Measurements from ENCODE around the gene FBXO34. TPM values are rescaled to one million over a fixed set of nuclear protein-coding genes. Genes with fewer than 3 reads are reported as not detected.

The FBXO34 gene
- total RNA-seq, 1 experiment from 2014 or later: 13.9 TPM

- no peaks in the 10 kb centered on the region for H3K9me3 Mint-ChIP-seq
- ATAC-seq (no peak), DNase-seq (ENCODE audit: low spot score) (no peak)
- no peak overlapping the region; the same call in 1 of the 2 replicates for H3K27ac Mint-ChIP-seq
- ChIA-PET CTCF (interaction anchor here (1.6 kb wide), 1 partner anchor 18 kb away, joined by 6 read pairs; no protein-coding TSS in a partner anchor), POLR2A (no interaction called here)
- no peaks in the 10 kb centered on the region for H3K27me3 Mint-ChIP-seq (ENCODE audit: low read depth)
- no peak overlapping the region for H3K4me3 Mint-ChIP-seq
- TF ChIP-seq GTF2I (CRISPR knock-in tag; conservative IDR thresholded peaks at IDR 0.05): no peak
- TF ChIP-seq CBFB (CRISPR knock-in tag; IDR thresholded peaks at IDR 0.05; ENCODE audit: low read depth): no peak
- TF ChIP-seq ARID4B (CRISPR knock-in tag; IDR thresholded peaks at IDR 0.05; ENCODE audit: borderline replicate concordance): no peak
- TF ChIP-seq SMAD4 (CRISPR knock-in tag; IDR thresholded peaks at IDR 0.05): no peak
- H3K36me3 Mint-ChIP-seq: peaks cover 40% of the 10 kb centered on the region
- no peaks in the 10 kb centered on the region for H3K4me1 Mint-ChIP-seq
These were observed 101.2 kb downstream of the FBXO34 start for GRCh38 chr14:55372423-55372822.

- no peak for DNase-seq (ENCODE audit: low spot score)
- ATAC-seq: no peak
- POLR2A ChIA-PET: no interaction called here
- Mint-ChIP-seq H3K36me3 (peaks cover 37% of the 10 kb centered on the region), H3K9me3 (no peaks in the 10 kb centered on the region), H3K4me1 (no peaks in the 10 kb centered on the region), H3K27ac (no peak overlapping the region; the same call in 1 of the 2 replicates), H3K27me3 (ENCODE audit: low read depth) (no peaks in the 10 kb centered on the region), H3K4me3 (no peak overlapping the region)
- CTCF ChIA-PET: no interaction called here
- TF ChIP-seq KAT7 (CRISPR knock-in tag; IDR thresholded peaks at IDR 0.05; ENCODE audit: borderline replicate concordance) (no peak), ZNF138 (CRISPR knock-in tag; conservative IDR thresholded peaks at IDR 0.05) (no peak), EMX1 (CRISPR knock-in tag; IDR thresholded peaks at IDR 0.05) (no peak), ZNF317 (CRISPR knock-in tag; IDR thresholded peaks at IDR 0.05; ENCODE audit: borderline replicate concordance, low read depth) (no peak), ZNF263 (CRISPR knock-in tag; IDR thresholded peaks at IDR 0.05; ENCODE audit: low read depth) (no peak), SP1 (CRISPR knock-in tag; conservative IDR thresholded peaks at IDR 0.05) (no peak), RELA (CRISPR knock-in tag; IDR thresholded peaks at IDR 0.05; ENCODE audit: borderline replicate concordance) (no peak), HMGXB4 (CRISPR knock-in tag; IDR thresholded peaks at IDR 0.05) (no peak), IRF2 (CRISPR knock-in tag; IDR thresholded peaks at IDR 0.05; ENCODE audit: borderline replicate concordance, low read depth) (no peak), GTF2I (CRISPR knock-in tag; conservative IDR thresholded peaks at IDR 0.05) (no peak), ZNF396 (CRISPR knock-in tag; IDR thresholded peaks at IDR 0.05; ENCODE audit: borderline replicate concordance) (no peak), CBFB (CRISPR knock-in tag; IDR thresholded peaks at IDR 0.05; ENCODE audit: low read depth) (no peak)
- TF ChIP-seq, protein P1, sequence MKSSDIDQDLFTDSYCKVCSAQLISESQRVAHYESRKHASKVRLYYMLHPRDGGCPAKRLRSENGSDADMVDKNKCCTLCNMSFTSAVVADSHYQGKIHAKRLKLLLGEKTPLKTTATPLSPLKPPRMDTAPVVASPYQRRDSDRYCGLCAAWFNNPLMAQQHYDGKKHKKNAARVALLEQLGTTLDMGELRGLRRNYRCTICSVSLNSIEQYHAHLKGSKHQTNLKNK (CRISPR knock-in tag; IDR thresholded peaks at IDR 0.05): no peak
- TF ChIP-seq, protein P2, sequence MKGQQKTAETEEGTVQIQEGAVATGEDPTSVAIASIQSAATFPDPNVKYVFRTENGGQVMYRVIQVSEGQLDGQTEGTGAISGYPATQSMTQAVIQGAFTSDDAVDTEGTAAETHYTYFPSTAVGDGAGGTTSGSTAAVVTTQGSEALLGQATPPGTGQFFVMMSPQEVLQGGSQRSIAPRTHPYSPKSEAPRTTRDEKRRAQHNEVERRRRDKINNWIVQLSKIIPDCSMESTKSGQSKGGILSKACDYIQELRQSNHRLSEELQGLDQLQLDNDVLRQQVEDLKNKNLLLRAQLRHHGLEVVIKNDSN (CRISPR knock-in tag; IDR thresholded peaks at IDR 0.05): no peak
These were observed 101.6 kb downstream of the FBXO34 start for GRCh38 chr14:55372825-55373224.
